ENCODE data around the gene GAGE1. TPM values are rescaled to one million over a fixed set of nuclear protein-coding genes. Genes with fewer than 3 reads are reported as not detected.
"Not testable (repeated sequence)": the region's sequence is repeated elsewhere in the genome, so short reads cannot be mapped to it uniquely, and the experiment has no call there.

The GAGE1 gene
- total and polyA plus RNA-seq, 9 of the 15 experiments (the other 6 are each of a cell fraction or from before 2014, with no cell fraction given) = 204 to 1,651 (median 472) TPM

- ATAC-seq; H3K9me3 ChIP-seq (replicated peaks; ENCODE audit: control insufficient read depth, insufficient read depth, low read depth, low read length); H3K36me3 ChIP-seq (ENCODE audit: control insufficient read depth, insufficient read depth, low read length); FAIRE-seq; intact Hi-C loops (cut with micrococcal nuclease); H3K27ac ChIP-seq (ENCODE audit: extremely low read depth, low read depth, low read length); in situ Hi-C loops (cut with MboI); POLR2A ChIA-PET; H3K9me1 ChIP-seq (ENCODE audit: control insufficient read depth, insufficient read depth, low read length); H4K20me1 ChIP-seq (replicated peaks; ENCODE audit: control insufficient read depth, insufficient read depth, low read length); BruUV-seq (replicated peaks); CTCF ChIA-PET (ENCODE audit: low intra/inter-chr PET ratio); H3K27me3 ChIP-seq (ENCODE audit: control insufficient read depth in 2 of 2, insufficient read depth in 2 of 2, low read length in 2 of 2); H2AFZ ChIP-seq (ENCODE audit: low read depth, low read length); H3K4me1 ChIP-seq (replicated peaks in 1 of 2; ENCODE audit: control insufficient read depth in 2 of 2, insufficient read depth in 2 of 2, low read length in 2 of 2); H3K79me2 ChIP-seq (ENCODE audit: control insufficient read depth, insufficient read depth, low read length); DNase-seq (ENCODE audit: extremely low read depth in 1 of 4, low spot score in 3 of 4): not testable (repeated sequence)
- Histone ChIP-seq H3K9ac (ENCODE audit: insufficient read depth in 1 of 2, low read depth in 2 of 2, low read length in 2 of 2) (peak within 1 kb of the TSS; percentile 20 to 86; a peak in 1 of 4 replicates), H3K4me2 (ENCODE audit: insufficient read depth, low read length) (peak within 1 kb of the TSS; percentile 48; the same call in 1 of the 2 replicates), H3K4me3 (peak within 1 kb of the TSS; percentile 39)
- WGBS (ENCODE audit: insufficient coverage, low coverage, missing lambda C conversion rate) = no CpG with 5 or more reads among the region's 16 CpGs
These were observed 9.6 kb upstream of the GAGE1 start, which contains the start of gene GAGE2A for GRCh38 chrX:49589196-49589595. Gene GAGE2A, plus strand, starts transcription at chrX:49589496. Its CDS starts 1,155 bp downstream, at chrX:49590651.

GRCh38 chrX:49589769-49590478 is 8.9 kb upstream of the GAGE1 start:
- H3K27me3 ChIP-seq (ENCODE audit: control insufficient read depth in 2 of 2, insufficient read depth in 2 of 2, low read length in 2 of 2); FAIRE-seq; H3K27ac ChIP-seq (ENCODE audit: extremely low read depth, low read depth, low read length); H4K20me1 ChIP-seq (replicated peaks; ENCODE audit: control insufficient read depth, insufficient read depth, low read length); H3K79me2 ChIP-seq (ENCODE audit: control insufficient read depth, insufficient read depth, low read length); in situ Hi-C loops (cut with MboI); intact Hi-C loops (cut with micrococcal nuclease); H2AFZ ChIP-seq (ENCODE audit: low read depth, low read length); H3K9me3 ChIP-seq (replicated peaks; ENCODE audit: control insufficient read depth, insufficient read depth, low read depth, low read length); H3K9me1 ChIP-seq (ENCODE audit: control insufficient read depth, insufficient read depth, low read length); DNase-seq (ENCODE audit: extremely low read depth in 1 of 4, low spot score in 3 of 4); ATAC-seq; CTCF ChIA-PET (ENCODE audit: low intra/inter-chr PET ratio); H3K36me3 ChIP-seq (ENCODE audit: control insufficient read depth, insufficient read depth, low read length); H3K4me1 ChIP-seq (replicated peaks in 1 of 2; ENCODE audit: control insufficient read depth in 2 of 2, insufficient read depth in 2 of 2, low read length in 2 of 2); POLR2A ChIA-PET: not testable (repeated sequence)
- H3K4me3 ChIP-seq = peak overlapping the region; percentile 39
- H3K4me2 ChIP-seq (ENCODE audit: insufficient read depth, low read length) = peak overlapping the region; percentile 48; the same call in 1 of the 2 replicates
- TSS peak; percentile 89 for BruUV-seq (replicated peaks)
- H3K9ac ChIP-seq (ENCODE audit: insufficient read depth in 1 of 2, low read depth in 2 of 2, low read length in 2 of 2) = peak overlapping the region; percentile 20 to 86; a peak in 1 of 4 replicates
- WGBS (ENCODE audit: insufficient coverage, low coverage, missing lambda C conversion rate) = 35% methylated on average over 17 of the region's 37 CpGs
- TF ChIP-seq EGR1 (conservative IDR thresholded peaks at IDR 0.05) (peak; percentile 45; the same call in 1 of the 2 replicates), MGA (IDR thresholded peaks at IDR 0.05) (peak; percentile 51; the same call in 1 of the 2 replicates)

All from K562 (cell line).